HG02938 (cell line): Measurements from ENCODE around the gene TMEM63B.
"Not testable (repeated sequence)": the region's sequence is repeated elsewhere in the genome, so short reads cannot be mapped to it uniquely, and the experiment has no call there.

Source experiments
- ATAC-seq: cut with Tn5 transposase; IDR thresholded peaks from one replicate; pipeline ENCODE4 v1.9.1; 2021; ENCODE audit warnings: mild to moderate bottlenecking, moderate library complexity; ENCODE audit not compliant: unreplicated experiment

The TMEM63B gene

GRCh38 chr6:44094403-44095242 lies 32.7 kb upstream of the TMEM63B start:
- ATAC-seq, result no peak

- not testable (repeated sequence) for ATAC-seq
These were observed 32.1 kb upstream of the TMEM63B start for GRCh38 chr6:44095243-44095623.

GRCh38 chr6:44096612-44097011 lies 30.7 kb upstream of the TMEM63B start:
- no peak for ATAC-seq

- ATAC-seq, result no peak
These were observed 29.5 kb upstream of the TMEM63B start for GRCh38 chr6:44097782-44098317.

- ATAC-seq, result no peak
These were observed 28.2 kb upstream of the TMEM63B start for GRCh38 chr6:44099192-44099591.

- ATAC-seq, result no peak
These were observed 27.2 kb upstream of the TMEM63B start for GRCh38 chr6:44100088-44100550.

- no peak for ATAC-seq
These were observed 25.5 kb upstream of the TMEM63B start for GRCh38 chr6:44101832-44102231.

- no peak for ATAC-seq
These were observed 24.8 kb upstream of the TMEM63B start for GRCh38 chr6:44102527-44102926.

- no peak for ATAC-seq
These were observed 22.8 kb upstream of the TMEM63B start for GRCh38 chr6:44104481-44105021.

- no peak for ATAC-seq
These were observed 22.2 kb upstream of the TMEM63B start for GRCh38 chr6:44105146-44105545.

GRCh38 chr6:44105993-44106740 lies 21.2 kb upstream of the TMEM63B start:
- no peak for ATAC-seq

GRCh38 chr6:44107017-44107416 lies 20.3 kb upstream of the TMEM63B start:
- no peak for ATAC-seq

GRCh38 chr6:44108471-44108870 lies 18.9 kb upstream of the TMEM63B start:
- ATAC-seq, result no peak

GRCh38 chr6:44109212-44109611 lies 18.1 kb upstream of the TMEM63B start:
- no peak for ATAC-seq

- ATAC-seq, result no peak
These were observed 17.2 kb upstream of the TMEM63B start for GRCh38 chr6:44110005-44110676.

GRCh38 chr6:44110966-44111365 lies 16.4 kb upstream of the TMEM63B start:
- ATAC-seq, result no peak

- no peak for ATAC-seq
These were observed 15.6 kb upstream of the TMEM63B start for GRCh38 chr6:44111434-44112417.

- ATAC-seq, result no peak
These were observed 13.9 kb upstream of the TMEM63B start for GRCh38 chr6:44113414-44113813.

GRCh38 chr6:44115866-44116265 lies 11.5 kb upstream of the TMEM63B start:
- no peak for ATAC-seq
